ENCODE measurements around the gene PABPN1.

- no peak for TF ChIP-seq EZH2 (IDR thresholded peaks at IDR 0.05; ENCODE audit: borderline replicate concordance, low read depth, low read length, severe bottlenecking)
- no peak for TF ChIP-seq CTCF (IDR thresholded peaks at IDR 0.05; ENCODE audit: borderline replicate concordance, extremely low read depth, low read length, poor library complexity, severe bottlenecking)
Measured at GRCh38 chr14:23306412-23307145, 14.7 kb upstream of the PABPN1 start, which contains the start of gene BCL2L2.
